Right renal pelvis (tissue), 4 donors: ENCODE data around the gene PCNX1. TPM values are rescaled to one million over a fixed set of nuclear protein-coding genes. Genes with fewer than 3 reads are reported as not detected.
"Not testable (repeated sequence)": the region's sequence is repeated elsewhere in the genome, so short reads cannot be mapped to it uniquely, and the experiment has no call there.

ENCODE experiments used
- DNase-seq, 4 donors: peaks; one replicate each; pipeline ENCODE4 v3.0.0-alpha.2; 2013; ENCODE audit warnings: low read depth in 4 of 4, low spot score in 3 of 4, missing footprints in 1 of 4
- polyA plus RNA-seq, 4 donors: library from polyadenylated mRNA; unstranded; fragments of 120-200 nt; gene quantifications; one replicate each; pipeline ENCODE4 v1.2.1, GENCODE V29; 2013; ENCODE audit not compliant: insufficient read length in 4 of 4

Gene PCNX1
- polyA plus RNA-seq, 4 donors, result 39.8 to 41.7 (median 40.4) TPM

DNA sequence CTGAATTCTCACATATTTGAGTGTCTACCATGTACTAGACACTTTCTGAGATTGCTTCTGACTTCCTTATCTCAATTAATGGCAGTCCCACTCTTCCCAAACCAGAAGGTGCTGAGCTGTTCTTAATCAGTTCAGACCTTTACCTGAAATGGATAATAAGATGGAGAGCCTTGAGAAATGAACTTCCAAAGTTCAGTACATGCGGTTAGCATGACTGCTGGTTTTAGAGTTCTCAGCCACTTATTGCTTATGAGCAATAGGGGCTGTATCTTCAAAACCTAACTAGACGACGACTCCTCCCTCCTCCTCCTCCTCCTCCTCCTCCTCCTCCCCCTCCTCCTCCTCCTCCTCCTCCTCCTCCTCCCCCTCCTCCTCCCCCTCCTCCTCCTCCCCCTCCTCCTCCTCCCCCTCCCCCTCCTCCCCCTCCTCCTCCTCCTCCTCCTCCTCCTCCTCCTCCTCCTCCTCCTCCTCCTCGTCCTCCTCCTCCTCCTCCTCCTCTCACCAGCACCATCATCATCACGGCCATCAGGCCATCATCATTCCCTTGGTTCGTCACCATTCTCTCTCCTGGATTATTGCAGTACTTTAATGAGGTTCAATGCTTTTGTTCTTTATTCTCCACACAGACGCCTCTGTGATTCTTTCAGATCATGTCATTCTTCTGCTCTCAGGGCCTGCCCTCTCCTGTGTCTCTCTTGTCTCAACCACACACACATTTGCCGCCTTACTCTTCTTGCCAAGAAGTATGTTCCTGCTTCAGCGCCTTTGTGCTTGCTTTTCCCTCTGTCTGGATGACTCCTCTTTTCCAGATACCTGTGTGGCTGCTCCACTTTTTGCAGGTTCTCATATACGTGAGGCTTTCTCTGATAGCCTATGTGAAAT is 2.7 kb downstream of the PCNX1 start:
- no peak for DNase-seq

DNA sequence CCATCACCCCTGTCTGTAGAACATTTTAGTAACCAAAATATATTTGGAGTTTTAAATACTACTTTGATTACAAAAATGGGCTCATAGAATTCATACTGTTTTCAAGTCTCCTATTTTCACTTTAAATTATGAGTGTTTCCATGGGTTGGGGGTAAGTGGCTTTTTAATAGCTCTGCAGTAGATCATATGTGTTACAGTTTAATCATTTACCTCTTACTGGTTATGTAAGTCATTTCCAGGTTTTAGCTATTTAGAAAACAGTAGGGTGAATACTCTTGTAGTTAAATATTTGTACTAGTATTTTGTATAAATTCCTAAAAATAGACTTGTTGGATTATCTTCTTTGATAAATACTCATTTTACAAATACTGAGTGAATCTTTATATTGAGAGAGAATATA is 8.2 kb downstream of the PCNX1 start:
- DNase-seq, result no peak

DNA sequence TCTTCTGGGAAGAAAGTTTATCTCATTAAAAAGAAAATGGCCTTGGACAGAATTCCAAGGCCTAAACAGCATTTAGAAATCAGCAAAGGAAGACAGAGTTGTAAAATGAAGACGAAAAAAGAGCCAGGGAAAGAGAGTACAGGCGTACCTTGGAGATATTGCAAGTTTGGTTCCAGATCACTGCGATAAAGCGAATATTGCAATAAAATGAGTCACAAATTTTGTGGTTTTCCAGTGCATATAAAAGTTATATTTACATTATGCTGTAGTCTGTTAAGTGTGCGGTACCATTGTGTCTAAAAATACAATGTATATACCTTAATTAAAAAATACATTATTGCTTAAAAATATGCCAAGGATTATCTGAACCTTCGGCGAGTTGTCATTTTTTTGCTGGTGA is 9.0 kb downstream of the PCNX1 start:
- DNase-seq, result no peak

DNA sequence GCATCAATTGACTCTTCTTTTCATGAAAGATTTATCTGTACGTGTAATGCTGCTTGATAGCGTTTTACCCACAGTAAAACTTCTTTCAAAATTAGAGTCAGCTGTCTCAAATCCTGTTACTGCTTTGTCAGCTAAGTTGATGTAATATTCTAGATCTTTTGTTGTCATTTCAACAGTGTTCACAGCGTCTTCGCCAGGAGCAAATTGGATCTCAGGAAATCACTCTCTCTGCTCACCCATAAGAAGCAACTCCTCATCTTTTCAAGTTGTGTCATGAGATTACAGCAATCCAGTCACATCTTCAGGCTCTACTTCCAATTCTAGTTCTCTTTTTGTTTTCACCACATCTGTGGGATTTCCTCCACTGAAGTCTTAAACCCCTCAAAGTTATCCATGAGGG is 9.5 kb downstream of the PCNX1 start:
- DNase-seq, result no peak

DNA sequence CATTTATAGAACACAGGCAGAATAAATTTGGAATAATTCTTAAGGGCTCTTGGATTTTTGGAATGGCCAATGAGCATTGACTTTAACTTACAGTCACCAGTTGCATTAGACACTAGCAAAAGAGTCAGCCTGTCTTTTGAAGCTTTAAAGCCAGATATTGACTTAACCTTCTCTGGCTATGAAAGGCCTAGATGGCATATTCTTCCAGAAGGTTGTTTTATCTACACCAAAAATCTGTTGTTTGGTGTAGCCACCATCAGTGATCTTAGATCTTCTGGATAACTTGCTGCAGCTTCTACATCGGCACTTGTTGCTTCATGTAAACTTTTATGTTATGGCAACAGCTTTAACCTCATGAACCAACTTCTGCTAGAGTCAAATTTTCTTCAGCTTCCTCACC is 10.4 kb downstream of the PCNX1 start:
- DNase-seq, result no peak

DNA sequence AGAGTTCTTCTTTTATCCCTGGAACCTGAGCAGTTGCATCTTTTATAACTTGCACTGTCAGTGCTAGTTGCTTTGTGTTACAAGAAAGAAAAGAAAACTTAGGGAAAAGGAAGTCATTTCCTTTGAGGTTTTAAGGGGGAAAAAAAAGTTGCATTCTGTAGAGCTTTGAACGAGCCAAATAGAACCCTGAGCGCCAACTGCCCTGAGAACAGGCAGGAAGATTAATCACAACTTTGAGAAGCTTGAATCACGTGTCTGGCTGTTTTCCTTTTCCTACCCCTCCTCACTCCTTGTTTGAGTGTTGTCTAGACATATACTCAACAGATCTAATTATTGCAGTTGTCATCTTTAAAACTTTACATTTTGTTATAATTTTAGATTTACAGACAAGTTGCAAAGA is 12.5 kb downstream of the PCNX1 start:
- no peak for DNase-seq

DNA sequence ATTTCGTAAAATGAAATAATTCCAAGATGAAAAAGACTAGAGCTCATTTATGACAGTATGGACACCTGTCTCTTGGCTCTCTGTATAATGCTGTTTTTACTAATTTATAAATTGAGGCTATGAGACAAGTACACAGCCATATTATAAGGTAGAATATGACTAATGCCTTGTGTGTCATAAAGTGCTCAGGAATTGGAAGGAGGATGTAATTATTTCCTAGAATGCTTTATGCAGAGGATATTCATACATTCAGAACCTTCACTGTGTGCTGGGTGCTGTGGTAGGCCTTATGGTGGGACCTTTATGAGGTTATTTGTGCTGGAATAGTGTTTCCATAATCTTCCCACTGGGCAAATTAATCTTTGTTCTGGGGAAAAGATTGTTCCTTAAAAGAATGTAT is 13.3 kb downstream of the PCNX1 start:
- no peak for DNase-seq

DNA sequence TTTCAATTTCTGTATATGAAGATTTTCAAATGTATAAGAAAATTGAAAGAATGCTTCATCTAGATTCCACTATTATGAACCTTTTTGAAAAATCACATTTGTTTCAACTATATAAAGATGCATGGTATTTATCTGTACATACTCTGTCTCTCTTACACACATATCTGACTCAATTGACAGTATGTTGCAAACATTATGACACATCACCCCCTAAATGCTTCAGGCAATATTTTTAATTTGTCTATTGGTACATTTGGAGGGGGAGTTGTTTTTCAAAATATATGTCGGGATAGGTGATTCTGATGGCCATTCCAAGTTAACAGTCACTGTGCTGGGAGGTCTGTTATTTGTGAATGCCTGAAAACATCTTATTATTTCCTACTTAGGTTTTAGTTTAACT is 14.4 kb downstream of the PCNX1 start:
- DNase-seq, result no peak

DNA sequence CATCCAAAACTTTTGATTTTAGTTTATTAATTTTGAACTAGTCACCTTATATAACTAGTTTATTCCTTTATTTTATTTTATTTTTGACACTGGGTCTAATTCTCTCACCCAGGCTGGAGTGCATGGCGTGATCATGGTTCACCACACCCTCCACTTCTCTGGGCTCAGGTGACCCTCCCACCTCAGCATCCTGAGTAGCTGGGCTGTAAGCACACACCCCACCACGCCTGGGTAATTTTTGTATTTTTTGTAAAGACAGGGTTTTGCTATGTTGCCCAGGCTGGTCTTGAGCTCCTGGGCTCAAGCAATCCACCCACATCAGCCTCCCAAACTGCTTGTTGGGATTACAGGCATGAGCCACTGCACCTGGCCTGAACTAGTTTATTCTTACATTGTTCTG is 17.3 kb downstream of the PCNX1 start:
- no peak for DNase-seq

DNA sequence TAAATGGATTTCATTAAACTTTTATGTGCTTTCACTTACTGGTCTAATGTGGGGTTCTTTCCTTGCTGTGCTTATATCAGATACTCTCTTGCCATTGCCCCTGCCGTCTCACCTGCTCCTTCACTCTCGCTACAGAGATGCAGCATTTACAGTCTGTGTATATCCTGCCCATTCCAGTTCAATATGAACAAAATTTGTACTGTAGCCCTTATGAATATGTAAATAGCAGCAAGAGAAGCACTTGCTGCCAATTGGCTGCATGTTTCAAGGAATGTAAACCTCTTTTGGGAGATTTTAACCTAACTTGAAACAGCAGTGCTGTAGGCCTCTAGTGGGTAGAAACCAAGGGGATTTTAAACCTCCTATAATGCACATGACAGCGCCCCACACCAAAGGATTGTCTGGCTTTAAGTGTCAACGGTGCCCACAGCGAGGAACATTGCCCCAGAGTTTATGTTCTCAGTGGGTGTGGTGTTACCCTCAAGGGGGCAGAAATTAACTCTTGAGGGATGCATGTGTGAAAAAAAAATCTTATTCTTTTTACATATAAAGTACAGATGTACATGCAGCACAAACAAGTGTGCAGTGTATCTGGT is 19.1 kb downstream of the PCNX1 start:
- DNase-seq, result no peak

DNA sequence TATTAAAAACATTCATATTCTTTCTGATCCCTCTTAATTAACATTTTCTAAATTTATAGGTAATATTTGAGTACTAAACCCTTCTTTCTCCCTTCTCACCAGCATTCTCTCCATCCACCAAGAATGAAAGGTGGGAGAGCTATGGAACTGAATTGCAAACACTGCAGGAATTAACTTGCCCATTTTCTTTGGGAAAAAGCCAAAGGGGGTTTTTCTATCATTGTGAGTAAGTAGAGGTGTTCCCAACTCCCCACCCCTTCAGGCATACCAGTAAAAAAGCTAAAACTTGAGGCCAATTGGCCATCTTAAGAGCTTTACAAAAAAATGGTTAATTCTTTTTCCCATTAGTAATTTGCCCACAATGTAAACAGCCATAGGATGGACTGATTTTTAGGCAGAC is 23.7 kb downstream of the PCNX1 start:
- DNase-seq, result no peak

DNA sequence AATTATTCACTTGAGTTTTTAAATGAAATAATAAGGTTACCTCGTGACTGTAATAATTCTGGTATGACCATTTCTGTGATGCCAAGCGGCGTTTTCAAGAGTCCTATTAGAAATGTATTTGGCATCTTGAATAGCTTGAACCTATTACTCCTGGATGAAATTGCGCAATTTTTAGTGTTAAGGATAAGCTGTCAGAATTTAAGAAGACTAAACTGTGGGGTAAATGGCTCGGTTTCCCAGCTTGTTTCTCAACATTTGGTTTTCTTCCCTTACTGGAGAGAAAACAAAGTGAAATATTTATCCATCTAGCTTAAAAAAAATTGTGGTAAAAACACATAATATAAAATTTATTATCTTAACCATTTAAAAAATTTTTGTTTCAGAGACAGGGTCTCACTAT is 26.8 kb downstream of the PCNX1 start:
- DNase-seq, result no peak

DNA sequence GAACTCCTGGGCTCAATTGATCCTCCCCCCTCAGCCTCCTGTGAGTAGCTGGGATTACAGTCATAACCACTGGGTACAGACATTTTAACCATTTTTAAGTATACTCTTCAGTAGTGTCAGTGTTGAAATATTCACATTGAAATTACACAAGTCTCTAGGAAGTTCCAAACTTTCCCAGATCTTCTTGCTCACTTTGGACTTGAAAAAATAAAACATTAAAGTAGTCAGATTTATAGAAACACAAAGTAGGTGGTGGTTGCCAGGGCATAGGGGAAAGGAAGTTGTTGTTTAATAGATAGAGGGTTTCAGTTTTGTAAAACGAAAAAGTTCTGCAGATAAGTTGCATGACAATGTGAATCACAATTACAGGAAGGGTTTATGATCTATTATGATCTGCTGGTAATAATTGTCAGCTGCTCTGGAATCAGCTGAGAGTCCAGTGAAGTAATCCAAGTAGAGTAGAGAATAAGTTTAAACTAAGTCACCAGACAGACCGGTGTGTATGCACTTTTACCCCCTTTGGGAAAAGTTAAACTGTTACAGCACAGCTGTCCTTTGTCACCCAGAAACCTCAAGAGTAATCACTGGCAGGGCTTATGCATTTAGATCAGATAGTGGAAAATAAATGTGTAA is 27.4 kb downstream of the PCNX1 start:
- peak in 1 of 4 donors; percentile 17 for DNase-seq

DNA sequence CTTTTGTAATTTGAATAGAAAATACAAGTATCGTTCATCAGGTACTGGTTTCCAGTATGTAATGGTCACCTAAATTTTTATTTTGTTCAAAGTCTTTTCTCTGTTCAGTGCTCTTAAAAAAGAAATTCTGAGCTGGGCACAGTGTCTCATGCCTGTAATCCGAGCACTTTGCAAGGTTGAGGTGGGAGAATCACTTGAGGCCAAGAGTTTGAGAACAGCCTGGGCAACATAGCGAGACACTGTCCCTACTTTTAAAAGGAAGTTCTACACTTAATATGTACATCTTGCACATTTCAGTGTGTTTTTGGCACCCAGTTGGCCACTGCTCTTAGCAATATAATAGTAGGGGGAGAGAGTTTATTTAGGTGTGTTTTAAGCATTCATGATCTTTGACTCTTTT is 27.9 kb downstream of the PCNX1 start:
- DNase-seq, result no peak

DNA sequence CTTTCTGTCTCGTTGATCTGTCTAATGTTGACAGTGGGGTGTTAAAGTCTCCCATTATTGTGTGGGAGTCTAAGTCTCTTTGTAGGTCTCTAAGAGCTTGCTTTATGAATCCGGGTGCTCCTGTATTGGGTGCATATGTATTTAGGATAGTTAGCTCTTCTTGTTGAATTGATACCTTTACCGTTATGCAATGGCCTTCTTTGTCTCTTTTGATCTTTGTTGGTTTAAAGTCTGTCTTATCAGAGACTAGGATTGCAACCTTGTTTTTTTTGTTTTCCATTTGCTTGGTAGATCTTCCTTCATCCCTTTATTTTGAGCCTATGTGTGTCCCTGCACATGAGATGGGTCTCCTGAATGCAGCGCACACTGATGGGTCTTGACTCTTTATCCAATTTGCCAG is 32.4 kb downstream of the PCNX1 start:
- DNase-seq, result not testable (repeated sequence)

DNA sequence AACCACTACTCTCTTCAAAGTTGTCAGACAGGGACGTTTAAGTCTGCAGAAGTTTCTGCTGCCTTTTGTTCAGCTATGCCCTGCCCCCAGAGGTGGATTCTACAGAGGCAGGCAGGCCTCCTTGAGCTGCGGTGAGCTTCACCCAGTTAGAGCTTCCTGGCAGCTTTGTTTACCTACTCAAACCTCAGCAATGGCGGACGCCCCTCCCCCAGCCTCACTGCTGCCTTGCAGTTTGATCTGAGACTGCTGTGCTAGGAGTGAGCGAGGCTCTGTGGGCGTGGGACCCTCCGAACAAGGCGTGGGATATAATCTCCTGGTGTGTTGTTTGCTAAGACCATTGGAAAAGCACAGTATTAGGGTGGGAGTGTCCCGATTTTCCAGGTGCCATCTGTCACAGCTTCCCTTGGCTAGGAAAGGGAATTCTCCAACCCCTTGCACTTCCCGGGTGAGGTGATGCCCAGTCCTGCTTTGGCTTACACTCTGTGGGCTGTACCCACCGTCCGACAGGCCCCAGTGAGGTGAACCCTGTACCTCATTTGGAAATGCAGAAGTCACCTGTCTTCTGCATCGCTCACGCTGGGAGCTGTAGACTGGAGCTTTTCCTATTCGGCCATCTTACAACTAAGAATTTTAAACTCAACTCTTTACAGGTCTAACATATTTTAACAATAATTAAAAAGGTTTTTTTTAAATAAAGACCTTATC is 34.5 kb downstream of the PCNX1 start:
- DNase-seq, result not testable (repeated sequence)

DNA sequence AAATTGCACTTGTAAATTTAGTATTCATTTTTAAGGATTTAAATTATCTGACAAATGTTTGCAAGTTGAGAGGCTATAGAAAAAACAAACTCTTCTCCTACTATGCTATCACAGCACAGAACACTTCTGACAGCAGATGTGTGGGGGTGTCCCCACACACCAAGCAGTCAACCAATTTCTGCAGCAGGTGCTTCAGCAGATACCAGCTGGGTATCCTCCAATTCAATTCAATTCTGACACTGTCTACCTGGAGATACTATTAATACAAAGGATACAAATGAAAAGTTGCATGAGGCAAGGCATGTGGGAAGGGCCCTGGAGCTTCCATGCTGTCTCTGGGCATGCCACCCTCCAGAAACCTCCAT is 35.1 kb downstream of the PCNX1 start:
- DNase-seq, result no peak

DNA sequence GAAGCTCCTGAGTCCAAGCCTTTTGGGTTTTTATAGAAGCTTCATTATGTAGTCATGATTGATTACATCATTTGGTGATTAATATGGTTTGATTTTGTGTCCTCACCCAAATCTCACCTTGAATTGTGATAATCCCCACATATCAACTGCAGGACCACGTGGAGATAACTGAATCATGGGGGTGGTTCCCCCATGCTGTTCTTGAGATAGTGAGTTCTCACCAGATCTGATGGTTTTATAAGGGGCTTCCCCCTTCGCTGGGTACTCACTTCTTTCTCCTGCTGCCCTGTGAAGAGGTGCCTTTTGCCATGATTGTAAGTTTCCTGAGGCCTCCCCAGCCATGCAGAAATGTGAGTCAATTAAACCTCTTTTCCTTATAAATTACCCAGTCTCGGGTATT is 35.5 kb downstream of the PCNX1 start:
- not testable (repeated sequence) for DNase-seq

DNA sequence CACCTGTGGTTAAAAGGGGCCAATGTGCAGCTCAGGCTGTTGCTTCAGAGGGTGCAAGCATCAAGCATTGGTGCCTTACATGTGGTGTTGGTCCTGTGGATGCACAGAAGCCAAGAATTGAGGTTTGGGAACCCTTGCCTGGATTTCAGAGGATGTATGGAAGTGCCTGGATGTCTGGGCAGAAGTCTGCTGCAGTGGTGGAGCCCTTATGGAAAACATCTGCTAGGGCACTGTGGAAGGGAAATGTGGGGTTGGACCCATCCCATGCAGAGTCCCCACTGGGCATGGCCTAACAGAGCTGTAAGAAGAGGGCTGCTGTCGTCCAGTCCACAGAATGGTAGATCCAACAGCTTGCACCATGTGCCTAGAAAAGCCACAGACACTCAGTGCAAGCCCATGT is 36.6 kb downstream of the PCNX1 start:
- DNase-seq, result no peak

DNA sequence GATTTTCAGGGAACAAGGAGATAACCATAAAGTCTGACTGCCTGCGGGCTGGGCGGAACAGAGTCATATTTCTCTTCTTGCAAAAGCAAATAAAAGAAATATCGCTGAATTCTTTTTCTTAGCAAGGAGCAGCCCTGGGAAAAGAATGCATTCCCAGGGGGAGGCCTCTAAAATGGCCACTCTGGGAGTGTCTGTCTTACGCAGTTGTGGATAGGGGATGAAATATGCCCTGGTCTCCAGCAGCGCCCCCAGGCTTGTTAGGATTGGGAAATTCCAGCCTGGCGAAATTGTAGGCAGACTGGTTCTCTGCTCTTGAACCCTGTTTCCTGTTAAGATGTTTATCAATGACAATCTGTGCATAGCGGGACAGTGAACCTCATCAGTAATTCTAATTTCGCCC is 40.5 kb downstream of the PCNX1 start:
- DNase-seq, result no peak

DNA sequence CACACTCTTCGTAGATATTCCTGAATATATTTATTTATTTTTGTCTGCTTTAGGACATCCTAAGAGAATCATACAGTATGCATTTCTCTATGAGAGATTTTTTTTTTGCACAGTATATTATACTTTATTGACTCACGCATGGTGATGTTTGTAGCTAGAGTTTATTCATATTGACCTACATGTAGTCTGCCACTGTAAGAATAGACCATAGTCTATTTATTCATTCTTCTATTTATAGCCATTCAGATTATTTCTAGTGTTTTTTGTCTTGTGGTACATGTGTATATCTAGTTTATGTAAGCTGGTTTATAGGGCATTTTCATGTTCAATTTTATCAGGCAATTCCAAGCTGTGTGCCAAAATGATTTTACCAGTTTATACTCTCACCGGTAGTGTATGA is 45.2 kb downstream of the PCNX1 start:
- no peak for DNase-seq
